Endometrium (tissue), 2 donors: ENCODE data around the gene GBGT1.

Experiments used
- FAIRE-seq: peaks from 2 replicates; lab custom pipeline; 2012; peaks lifted over from hg19 to GRCh38; lab: Jason Lieb, UNC
- donor health status: control.
- donor health status: control.

Gene GBGT1

DNA sequence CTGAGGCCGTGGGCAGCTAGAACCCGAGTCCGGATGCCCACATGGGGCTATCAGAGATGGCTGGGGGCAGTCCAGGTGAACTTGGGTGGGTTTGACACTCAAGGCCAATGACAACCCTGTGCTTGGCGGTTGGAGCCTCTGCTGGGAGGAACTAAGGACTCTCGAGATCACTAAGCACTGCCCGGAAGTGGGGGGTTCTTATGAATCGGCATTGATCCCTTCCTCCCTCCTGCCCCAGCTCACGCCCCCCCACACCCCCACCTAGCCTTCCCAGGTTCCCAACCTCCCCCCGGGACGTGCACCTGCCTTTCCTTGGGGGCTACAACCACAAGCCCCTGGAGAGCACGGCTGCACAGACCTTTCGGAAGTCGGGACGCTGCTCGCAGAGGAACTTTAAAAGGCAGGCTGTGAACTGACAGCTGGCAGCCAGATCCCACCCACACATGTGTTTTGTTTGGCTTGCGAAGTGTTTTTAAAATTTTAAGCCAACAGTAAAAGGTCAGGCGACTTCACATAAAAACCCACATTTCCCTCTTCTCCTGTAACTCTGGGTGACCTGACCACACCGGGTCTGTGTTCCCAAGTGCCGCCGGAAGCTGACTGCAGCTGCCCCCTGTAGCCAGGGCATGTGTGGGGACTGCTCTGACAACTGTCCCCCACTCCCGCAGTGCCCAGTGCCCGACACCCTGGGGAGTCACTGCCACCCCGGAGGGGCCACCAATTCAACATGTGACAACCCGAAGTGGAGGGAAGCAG lies 37.6 kb downstream of the GBGT1 start:
- no peak for FAIRE-seq

DNA sequence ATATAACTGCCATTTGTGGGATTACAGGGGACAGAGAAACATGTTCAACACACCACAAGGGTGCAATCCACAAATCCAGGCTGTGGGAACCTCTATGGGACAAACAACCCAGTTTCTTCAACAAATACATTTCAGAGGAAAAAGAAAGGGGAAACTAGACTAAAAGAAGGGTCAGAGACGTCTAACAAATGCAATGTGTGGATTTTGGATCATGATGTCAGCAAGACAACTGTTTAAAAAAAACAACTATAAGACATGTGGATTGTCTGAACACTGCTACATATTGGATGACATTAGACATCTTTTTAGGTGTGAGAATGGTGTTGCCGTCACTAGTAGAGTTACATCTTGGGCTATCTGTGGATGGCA lies 38.8 kb downstream of the GBGT1 start:
- no peak for FAIRE-seq

DNA sequence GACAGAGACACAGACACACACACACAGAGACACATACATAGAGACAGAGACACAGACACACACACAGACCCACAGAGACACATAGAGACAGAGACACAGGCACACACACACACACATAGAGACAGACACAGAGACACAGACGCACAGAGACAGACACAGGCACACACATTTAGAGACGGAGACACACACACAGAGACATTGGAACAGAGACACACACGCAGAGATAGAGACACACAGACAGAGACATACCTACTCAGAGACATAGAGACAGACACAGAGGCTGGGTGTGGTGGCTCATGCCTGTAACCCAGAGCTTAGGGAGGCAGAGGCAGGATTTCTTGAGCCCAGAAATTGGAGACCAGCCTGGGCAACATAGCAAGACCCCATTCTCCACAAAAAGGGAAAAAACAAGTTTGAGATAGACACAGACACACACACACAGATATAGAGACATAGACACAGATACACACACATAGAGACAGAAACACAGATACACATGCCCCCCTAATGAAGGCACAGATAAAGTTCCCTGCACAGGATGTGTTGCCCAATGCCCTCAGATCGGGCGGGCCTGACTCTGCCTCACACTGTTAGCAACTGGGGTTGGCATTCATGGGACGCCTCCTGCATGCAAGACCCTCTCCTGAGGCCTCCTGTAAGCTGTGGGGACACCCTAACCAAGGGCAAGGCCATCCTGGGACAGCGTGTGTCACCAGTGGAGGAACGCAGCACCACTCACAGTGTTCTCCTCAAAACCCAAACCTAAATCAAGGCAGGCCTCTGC lies 39.4 kb downstream of the GBGT1 start:
- FAIRE-seq: no peak

DNA sequence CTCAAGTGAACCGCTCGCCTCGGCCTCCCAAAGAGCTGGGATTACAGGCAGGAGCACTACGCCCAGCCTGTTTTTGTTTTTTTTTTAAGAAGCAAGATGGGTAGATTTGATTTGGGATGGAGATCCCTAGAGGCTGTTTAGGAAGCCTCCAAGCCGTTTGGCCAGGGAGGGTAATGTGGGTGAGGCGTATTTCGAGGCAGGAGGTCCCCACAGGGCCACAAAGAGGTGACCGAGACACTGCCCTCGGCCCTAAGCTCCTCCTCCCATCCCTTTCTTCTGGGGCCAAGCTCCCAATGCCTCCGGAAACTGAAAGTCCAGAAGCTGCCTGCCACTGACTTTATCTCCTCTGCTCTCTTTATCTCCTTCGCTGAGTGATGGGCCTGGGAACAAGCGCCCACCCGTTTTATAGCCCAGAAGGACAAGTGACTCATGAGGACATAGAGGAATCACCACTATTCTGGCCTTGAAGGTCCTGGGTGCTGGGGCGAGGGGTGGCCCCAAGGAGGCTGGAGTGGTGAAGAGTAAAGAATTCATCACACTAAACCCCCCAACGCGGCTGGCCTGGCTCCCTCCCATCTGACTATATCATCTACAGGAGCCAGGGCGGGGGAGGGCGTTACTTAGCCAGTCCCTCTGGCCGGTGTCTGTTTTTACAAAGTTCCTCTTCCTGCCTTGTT lies 40.6 kb downstream of the GBGT1 start:
- no peak for FAIRE-seq

DNA sequence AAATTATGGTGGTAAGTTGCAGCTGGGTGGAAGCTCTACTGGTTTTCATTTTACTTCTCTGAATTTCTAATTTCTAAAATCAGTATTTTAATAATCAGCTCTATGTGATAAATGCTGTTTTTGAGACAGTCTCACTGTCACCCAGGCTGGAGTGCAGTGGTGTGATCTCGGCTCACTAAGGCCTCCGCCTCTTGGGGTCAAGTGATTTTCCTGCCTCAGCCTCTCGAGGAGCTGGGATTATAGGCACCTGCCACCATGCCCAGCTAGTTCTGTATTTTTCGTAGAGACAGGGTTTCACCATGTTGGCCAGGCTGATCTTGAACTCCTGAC lies 41.1 kb downstream of the GBGT1 start:
- no peak for FAIRE-seq

DNA sequence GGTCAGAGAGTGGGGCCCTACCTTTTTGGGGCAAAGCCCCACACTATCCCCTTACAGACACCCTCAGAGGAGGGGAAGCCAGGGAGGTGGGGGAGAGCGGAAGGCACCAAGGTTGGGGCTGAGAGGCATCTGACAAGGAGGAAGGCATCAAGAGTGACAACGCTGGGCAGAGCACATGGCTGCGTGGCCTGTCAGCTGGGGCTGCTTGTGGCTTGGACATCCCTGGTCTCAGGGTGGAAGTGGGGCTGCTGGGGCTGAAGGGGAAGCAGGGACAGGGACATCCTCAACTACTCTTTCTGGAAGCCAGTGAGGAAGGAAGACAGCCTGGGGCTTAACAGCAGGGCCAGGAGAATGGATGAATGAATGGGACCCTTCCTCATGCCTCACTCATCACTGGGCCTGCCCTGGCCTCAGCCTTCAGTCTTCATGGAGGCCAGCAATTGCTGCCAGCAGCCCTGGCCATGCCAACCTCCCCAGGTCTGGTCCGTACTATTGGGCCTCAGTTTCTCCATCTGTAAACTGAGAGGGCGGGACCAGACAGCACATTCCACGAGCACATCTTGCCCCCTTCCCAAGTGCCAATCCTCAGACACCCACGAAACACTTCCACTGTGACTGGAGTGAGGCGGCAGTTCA lies 41.7 kb downstream of the GBGT1 start:
- no peak for FAIRE-seq

DNA sequence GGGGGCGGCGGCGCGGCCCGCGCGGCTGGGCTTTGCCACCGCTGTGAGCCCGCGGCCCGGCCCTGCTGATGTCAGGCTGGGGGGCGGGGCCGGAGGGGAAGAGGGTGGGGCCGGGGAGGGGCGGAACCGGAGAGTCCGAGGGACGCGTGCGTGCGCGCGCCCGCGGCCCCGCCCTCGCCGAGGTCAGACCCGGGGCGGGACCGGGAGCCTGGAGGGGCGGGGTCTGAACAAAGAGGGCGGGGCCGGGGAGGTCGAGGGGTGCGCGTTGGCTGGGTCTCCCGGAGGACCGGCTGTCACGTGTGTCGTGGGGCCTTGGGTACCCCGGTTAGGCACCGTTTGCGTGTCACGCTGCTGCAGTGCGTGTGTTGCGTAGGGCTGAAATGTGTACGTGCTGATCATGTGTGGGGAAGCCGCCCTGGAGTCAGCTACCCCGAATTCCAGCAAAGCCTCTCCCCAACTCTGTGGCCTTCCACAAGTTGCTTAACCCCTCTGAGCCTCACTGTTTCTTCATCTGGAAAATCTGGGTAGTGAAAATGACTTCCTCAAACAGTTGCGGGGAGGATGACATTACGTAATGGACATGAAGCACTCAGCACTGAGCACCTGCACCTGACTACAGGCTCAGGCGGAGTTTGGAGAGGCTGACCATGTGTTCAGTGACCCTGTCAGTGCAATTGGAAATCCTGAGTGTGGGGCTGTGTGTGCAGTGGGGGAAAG lies 42.4 kb downstream of the GBGT1 start, which contains the start of gene RALGDS:
RALGDS (minus strand) TSS at position 43 of the 717 bp plus-strand sequence. CDS start 86 bp downstream, outside the sequence.
- no peak for FAIRE-seq

DNA sequence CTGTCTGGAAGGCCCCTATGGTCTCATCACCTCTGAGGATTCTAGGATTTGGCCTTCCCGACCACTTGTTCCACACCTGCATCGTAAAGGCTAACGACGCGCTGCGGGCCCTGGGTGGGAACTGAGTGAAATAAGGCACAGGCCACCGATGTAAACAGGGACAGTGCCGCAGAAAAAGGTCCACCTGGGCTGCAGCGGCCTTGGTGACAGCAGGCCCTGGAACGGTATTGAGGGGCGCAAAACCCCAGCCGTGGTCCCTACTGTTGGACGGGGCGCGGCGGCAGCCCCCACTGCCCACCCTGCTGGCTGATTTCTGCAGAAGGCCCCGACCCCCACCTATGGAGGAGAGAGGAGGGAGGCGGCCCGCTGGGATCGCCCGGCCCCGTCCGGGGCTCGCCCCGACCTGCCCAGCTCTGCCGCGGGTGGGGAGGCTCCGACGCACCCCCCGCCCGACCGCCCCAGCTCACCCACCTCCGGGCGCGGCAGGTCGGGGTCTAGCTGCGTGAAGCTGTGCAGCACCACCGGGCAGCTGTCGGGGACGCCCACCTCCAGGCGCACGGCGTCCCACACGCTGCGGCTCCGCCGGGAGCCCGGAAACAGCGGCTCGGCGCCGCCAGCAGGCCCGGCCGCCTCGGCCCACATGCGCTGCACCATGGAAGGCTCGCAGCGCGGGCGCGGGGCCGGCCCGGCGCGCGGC lies 43.1 kb downstream of the GBGT1 start:
- no peak for FAIRE-seq

DNA sequence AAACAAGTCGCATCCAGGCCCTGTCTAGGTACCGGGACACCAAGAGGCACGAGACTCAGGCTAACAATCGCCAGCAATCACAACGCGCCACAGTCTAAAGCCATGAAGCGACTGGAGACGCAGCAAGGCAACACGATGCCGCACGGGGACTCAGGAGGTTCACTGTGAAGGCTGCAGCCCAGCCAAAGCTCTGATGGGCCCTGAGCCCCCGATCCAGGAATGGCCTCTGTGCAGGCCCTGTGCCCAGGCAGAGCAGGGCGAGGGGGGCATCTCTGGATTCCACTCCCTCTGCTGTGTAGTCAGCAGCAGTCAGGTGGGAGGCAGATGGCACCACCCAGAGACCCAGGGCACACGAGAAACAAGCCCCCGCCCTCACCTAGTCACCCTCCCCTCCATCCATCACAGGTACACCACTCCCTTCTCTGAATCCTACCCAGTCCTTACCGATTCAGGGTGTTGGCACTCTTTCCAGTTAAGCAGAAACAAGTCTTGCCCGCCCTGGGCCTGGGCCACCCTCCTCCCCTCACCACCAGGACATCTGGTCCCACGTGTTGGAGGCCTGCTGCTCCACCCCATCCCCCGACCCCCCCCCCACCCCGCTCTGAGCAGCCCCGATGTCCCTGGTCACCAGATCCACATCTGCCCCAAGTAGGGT lies 43.7 kb downstream of the GBGT1 start:
- no peak for FAIRE-seq

DNA sequence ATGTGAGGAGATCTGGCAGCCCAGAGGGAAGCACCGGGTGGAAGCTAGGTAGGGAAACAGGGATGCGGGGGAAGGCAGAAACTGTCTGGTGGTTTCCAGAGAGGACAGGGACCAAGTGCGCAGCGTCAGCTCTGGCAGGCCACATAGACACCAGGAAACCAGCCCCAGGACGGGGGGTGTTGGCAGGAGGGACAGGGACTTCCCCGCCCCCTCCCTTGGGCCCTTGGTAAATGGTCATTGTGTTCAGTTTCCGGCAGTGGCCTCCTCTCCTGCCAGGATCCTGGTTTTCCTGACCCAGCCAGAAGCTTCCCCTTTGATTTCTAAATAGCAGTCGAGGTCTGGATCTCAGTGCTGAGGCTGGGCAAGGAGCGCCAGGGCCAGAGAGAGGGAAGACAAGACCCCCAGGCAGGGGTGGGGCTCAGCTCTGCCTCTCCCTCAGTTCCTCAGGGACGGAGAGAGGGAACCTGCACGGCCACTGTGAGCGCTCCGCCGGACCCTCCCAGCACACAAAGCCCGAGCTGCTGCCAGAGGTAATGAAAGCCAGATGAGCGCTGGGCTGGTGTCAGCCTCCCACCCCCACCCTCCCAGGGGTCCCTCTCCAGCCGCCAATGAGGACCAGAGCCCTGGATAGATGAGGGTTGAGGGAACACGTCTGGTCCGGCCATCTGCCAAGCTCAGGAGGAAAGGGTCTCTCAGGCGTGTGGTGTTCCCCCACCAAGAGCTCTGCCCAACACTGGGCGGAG lies 44.4 kb downstream of the GBGT1 start:
- FAIRE-seq: no peak

DNA sequence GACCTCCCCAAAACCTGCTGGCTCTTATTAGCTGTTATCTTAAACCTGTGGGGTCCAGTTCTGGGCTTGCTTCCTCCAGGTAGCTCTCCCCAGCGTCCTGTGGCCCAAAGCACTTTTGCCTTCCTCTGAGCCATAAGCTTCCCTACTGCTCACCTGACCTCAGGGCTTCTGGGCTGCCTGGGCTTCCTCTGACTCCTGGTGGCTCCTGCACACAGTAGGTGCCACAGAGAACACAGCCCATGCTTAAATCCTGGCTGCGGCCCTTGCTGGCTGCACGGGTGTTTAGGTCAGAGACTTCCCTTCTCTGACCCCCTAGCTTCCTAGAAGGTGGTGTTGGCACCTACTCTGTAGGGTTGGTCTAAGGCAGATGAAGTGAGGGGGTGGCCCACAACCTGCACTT lies 45.1 kb downstream of the GBGT1 start:
- no peak for FAIRE-seq

DNA sequence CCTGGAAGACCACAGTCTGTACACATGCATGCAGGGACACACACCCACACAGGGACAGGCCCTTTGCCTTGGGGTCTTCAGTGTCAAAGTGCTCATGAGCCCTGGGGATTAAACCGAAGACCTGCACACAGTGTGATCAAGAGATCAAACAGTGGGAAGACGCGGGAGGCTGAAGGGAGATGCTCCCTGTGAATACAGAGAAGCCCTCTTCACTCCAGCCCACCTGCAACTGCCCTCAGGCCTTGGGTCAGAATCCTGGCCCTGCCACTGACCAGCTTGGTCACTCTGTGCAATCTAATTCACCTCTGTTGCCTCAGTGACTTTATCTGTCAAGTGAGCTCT lies 45.6 kb downstream of the GBGT1 start:
- no peak for FAIRE-seq

DNA sequence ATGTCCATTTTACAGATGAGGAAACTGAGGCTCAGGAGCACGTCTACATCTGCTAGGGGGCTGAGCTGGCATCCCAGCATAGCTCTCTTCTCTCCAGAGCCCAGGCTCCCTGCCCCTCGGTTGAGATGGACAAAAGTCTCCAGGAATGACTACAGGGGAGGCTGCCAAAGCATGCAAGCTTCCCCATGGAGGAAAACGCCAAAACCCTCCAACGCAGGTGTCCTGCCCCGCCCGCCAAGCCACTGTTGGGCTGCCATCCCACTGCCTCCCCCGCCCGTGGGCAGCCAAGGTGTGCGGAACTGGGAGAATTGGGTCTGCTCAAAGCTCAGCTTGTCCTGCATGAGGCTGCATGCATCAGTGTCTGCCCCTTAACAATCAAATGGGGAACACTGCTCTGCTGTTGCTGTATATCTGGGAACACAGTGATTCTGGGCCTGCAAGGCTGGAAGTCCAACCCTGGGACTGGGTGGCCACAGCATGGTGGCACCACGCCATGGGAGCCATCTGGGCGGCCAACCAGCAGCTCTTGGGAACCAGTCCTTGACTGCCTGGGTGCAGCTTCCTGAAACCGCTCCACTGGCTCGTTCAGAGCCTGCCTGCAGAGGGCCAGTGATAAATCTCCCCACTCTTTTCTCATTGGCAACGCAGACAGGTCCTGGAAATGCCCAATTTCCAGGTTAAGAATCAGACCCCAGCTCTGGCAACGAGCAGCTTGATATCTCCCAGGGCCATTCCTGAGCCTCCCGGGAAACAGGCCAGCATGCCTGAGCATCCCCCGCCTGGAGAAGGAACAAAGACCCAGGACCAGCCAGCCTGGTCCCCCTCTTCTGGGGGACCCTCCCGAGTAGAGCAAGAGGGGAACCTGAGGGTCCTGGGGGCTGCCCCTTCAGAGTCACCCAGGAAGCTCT lies 46.2 kb downstream of the GBGT1 start:
- no peak for FAIRE-seq

DNA sequence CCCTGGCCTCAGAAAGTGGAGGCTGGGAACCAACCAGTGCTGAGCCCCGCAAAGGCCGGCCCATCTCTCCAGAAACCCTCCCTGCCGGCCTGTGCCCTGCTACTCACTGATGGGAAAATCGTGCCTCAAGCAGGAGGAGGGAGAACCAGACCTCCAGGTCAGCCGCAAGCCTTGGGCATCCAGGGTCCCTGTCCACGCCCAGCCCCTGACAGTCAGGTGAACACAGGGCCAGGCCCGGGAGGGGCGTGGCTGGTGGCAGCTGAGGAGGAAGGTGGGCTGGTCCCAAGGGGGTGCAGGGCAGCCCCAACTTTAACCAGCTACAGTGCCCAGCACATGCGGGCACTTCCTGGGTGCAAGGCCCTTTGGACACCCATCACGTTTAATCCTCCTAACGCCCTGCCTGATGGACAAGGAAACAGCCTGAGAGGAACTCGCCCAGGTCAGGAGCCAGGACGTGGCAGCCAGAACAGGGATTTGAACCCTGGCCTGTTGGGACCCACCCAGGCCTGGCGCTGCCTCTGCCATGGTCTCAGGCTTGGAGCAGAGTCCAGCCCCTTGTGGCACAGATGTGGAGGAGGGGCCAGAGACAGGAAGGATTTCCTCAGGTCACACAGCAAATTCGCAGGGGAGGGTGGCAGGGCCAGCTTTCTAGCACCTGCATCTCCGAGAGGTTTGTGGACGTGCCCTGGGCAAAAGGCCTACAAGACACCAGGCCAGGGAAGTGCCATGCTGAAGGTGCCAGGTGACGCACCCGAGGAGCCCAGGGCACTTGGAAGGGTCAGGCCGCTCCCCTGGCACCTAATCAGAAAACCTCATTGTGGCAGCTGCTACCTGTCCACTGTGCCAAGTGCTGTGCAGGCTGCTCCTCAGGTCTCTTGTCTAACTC lies 47.1 kb downstream of the GBGT1 start:
- no peak for FAIRE-seq

DNA sequence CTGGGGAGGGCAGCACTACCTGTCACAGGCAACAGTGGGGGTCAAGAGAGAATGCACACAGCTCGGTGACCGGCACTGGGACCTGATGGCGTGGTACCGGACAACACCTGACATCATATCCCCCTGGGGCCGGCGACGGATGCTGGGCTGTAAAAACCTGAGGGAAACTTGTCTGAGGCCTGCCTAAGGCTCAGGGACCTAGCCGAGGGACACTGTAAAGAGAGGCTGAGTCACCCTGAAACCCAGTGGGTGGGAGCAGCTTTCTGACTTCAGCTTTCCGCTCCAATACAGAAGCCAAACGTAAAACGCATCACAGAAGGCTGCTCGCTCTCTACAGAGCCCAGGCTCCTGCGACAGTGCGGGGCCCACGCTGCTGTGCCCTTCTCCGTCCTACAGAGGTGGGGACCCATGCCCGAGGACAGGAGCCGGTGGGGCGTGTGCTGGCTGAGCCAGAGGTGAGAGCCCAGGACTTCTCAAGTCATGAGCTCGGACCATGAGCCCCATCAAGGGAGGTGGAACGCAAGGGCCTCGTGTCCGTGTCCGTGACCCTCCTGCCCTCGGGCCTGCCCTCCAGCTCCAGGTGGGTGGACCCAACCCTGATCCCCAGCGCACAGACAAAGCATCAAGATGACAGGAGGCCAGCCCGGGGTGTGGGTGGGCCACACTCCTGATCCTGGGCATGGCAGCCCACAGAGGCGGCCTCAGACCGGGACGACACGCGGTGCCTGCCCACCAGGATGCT lies 47.9 kb downstream of the GBGT1 start:
- no peak for FAIRE-seq

DNA sequence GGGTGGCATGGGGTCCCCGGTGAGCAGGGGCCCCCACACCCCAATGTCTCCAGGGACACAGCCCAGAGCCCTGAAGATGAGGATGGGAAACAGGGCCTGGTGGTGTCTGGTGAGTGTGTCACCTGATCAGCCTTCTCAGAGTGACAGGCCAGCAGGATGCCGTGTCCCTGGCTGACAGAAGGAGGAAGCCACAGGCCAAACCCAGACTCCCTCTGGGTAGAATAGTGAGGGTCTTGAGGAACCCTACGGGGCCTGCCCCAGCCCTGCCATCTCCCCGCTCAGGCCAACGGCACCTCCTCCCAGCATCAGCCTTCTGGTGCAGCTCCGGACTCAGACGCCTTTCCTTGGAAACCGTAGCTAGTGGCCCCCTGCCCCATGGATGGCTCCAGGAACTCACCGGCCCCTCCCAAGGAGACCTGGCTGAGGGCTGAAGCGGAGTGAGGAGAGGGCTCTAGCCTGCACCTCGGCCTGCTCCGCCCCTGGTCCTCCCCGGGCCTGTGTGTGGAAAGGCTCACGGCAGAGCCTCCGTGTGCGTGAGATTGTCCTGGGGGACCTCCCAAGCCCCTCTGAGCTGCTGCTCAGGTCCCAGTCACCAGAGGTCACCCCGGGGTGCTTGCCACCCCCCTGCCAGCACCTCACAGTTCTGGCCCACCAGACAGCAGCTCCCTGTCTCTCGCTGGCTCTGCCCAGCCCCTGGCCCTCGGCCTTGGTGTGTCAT lies 48.7 kb downstream of the GBGT1 start:
- no peak for FAIRE-seq
